H4 (cell line): ENCODE results near the gene UFD1. TPM values are rescaled to one million over a fixed set of nuclear protein-coding genes. Genes with fewer than 3 reads are reported as not detected.
A peak's percentile ranks its signal among the peaks of the same experiment; 100 is the strongest.

Source experiments
- DNase-seq: peaks from one replicate; pipeline ENCODE4 v3.0.0-alpha.2; 2015; ENCODE audit warnings: low spot score
- total RNA-seq: library from RNA; depleted of rRNA; stranded (reverse); fragments of >200 nt; shearing (Covaris generic); gene quantifications from 2 replicates; pipeline ENCODE4 v1.2.3, GENCODE V29; 2014

UFD1 gene
- total RNA-seq, 1 experiment from 2014 or later: 71.1 TPM

DNA sequence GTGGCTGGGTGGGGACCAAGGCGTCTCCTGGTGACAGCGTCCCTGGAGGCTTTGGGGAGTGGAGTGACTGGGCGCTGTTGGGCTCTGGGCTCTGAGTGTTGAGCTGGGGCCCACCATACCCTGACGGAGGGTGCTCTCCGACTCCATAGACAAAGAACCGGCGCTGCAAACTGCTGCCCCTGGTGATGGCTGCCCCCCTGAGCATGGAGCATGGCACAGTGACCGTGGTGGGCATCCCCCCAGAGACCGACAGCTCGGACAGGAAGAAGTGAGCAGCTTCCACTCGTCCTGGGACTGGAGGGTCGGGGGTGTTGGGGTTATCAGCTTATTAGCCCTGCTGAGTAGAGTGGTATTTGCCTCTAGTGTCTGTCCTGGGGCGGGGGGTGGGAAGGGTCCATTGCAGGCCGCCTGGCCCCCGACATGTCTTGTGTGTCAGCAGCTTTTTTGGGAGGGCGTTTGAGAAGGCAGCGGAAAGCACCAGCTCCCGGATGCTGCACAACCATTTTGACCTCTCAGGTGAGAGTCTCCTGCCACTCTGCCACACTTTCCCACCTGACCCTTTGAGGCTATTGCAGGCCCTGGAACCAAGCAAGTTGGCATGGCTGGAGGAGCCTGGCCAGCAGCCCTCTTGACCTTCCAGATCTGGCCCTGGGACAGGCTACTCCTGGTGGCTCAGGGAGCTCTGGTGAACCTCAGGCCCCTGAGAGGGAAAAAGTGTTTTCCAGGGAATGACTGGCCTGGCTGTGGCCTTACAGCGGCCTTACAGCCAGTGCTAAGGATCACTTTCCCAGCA is 37.6 kb upstream of the UFD1 start:
- no peak for DNase-seq

DNA sequence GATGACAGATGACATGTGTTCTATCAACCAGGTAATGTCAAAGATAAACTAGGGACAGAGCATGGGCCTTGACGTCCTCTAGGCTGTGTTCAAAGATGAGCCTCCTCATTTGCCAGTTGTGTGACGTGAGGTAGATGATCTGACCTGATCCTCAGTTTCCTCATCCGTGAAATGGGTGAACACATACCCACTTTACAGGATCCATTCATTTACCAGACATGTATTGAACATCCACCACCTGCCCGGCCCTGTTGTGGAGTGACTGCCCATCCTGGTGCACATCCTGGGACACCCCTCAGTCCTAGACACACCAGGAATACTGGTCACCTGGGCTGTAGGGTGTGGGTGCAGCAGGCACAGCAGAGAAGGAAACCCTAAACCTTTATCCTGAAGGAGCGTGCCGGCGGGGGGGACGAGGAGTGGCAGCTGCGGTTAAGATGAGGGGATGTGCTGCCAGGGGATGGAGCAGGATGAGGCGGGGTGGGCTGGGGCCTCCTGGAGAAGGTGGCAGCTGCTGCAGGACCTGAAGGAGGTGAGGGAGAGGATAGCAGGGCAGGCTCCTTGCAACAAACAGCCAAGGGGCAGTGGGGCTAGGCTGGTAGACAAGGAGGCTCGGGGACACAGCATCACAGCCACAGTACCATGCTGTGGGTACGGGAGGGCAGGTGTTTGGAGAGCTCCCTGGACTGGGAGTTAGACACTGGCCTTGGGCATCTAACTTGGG is 36.8 kb upstream of the UFD1 start:
- DNase-seq: no peak

DNA sequence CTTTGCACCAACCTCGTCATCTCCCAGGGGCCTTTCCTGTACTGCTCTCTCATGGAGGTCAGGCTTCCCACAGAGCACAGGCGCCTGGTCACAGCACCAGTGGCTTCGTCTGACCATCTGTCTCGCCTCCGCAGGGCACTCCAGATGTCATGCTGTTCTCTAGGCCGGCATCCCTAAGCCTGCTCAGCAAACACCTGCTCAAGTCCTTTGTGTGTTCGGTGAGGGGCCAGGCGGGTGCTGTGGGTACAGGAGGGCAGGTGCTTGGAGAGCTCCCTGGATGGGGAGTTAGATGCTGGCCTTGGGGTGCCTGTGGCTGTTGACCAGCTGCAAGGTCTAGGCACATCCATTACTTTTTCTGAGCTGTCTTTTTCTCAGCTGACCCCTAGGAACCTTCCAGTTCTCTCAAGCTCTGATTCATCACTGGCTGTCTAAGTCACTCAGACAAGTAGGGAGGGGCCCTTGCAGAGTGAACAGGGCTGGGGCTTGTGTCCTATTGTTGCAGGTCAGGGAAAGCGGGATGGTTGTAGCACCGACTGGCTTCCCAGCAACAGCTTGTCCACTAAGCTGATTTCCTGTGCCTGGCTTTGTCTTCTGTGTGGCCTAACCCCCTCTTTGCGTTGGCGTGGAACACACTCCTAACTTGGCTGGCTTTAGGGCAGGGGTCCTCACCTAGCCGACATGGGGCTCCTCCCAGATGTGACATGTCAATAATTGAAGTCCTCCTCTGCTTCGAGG is 36.0 kb upstream of the UFD1 start:
- no peak for DNase-seq

DNA sequence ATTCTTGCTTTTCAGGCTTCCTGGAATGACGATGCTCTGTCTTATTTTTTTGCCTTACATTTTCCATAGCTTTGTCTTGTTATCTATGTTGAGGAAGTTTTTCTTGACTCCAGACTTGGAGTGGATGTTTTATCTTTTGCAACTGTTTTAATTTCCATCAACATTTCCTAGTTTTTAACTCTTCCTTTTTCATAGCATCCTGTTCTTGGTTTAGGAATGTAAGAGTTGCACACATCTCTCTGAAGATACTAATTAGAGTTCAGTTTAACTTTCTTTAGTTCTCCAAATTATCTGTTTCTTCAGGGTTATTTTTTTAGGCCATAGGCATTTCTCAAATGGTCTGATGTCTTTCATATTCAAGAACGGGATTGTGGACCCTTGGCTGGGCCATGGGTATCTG is 34.8 kb upstream of the UFD1 start:
- no peak for DNase-seq

DNA sequence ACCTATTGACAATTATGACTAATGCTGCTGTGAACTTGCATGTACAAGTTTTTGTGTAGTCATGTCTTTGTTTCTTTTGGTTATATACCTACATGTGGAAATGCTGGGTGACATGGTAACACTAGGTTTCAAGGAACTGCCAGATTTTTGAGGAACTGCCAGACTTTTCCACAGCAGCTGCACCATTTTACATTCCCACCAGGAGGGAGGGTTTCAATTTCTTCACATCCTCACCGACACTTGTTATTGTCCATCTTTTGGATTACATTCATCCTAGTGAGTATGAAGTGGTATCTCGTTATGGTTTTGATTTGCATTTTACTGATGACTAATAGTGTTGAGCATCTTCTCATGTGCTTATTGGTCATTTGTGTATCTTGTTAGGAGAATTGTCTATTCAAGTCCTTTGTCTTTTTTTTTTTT is 31.9 kb upstream of the UFD1 start:
- DNase-seq: no peak

DNA sequence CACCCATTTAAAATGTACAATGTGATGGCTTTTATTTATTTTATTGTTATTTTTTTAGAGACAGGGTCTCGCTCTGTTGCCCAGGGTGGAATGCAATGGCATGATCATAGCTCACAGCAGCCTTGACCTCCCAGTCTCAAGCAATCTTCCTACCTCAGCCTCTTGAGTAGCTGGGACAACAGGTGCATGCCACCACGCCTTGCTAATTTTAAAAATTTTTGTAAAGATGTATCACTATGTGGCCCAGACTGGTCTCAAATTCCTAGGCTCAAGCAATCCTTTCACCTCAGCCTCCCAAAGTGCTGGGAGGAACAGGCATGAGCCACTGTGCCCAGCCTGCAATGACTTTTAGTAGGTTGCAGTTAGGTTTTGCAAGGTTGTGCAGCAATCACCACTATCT is 30.9 kb upstream of the UFD1 start:
- DNase-seq: no peak

DNA sequence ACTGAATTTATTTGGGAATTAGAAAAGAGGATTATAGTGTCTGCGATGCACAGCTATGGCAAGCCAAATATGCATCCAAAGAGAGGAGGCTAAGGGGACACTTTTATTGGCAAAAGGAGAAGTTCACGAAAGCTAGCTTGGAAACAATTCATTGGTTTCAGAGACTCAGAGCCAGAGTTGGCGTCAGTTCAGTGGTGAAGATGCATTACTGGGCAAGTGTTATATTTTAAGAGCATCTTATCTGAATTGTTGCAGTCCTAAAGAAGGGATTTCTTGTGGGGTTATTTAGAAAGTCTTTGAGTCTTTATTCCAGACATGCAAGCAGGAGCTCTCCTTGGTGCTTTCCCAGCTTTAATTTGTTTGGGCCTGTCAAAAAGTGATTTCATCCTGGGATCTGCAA is 30.2 kb upstream of the UFD1 start:
- no peak for DNase-seq

DNA sequence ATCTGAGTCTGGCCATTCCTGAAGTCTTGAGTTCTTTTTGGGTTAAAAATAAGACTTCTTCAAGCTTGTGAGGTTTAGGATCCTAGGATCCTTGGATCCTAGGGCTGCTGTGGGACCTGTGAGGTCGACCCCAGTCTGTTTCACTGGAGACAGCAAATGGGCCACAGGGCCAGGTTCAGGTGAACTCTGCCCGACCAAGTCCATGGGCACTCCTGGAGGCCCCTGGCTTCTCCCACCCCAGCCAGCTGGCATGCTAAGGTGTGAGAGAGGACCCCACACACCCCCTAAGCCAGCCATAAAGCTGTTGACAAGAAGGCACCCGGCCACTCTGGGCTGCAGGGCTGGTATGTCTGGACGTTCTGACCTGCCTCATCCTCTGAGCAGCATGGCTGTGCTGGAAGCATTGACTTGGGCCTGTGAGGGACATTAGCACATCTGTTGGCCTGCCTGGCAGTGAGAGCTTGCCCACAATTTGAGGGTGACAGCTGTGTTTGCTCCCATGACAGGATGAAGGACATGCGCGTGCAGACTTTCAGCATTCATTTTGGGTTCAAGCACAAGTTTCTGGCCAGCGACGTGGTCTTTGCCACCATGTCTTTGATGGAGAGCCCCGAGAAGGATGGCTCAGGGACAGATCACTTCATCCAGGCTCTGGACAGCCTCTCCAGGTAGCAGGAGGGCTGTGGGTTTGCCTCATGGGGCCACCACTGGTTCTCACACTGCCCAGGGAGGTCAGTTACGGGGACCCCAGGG is 29.2 kb upstream of the UFD1 start:
- DNase-seq: no peak

DNA sequence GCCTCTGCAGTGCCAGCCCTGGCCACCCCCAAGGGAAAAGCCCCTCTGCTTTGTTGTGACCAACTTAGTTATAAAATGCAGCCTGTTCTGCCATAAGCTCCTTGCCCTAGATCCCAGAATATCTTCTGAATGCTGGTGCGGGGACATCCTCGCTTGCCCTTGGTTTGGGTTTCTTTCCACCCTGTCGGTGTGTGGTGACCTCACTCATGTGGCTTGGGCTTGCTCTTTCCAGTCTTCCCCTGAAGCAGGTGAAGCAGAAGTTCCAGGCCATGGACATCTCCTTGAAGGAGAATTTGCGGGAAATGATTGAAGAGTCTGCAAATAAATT is 28.5 kb upstream of the UFD1 start:
- no peak for DNase-seq

DNA sequence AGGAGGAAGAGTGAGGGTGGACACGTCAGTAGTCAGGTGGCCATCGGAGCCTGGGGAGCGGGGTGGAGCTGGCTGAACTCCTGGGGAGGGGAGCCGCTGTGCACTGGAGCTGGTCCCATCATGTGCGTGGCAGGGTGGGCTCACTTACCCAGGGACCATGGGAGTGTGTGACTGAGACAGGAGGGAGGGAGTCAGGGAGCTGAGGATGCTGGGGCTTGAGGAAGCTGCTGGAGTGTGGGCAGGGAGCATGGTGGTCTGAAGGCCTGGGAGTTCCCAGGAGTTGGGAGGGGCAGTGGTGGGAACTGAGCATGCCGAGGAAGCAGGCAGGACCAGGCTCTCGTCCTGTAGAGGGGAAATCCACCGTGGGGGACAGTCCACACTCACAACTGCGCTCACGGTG is 27.2 kb upstream of the UFD1 start:
- no peak for DNase-seq

DNA sequence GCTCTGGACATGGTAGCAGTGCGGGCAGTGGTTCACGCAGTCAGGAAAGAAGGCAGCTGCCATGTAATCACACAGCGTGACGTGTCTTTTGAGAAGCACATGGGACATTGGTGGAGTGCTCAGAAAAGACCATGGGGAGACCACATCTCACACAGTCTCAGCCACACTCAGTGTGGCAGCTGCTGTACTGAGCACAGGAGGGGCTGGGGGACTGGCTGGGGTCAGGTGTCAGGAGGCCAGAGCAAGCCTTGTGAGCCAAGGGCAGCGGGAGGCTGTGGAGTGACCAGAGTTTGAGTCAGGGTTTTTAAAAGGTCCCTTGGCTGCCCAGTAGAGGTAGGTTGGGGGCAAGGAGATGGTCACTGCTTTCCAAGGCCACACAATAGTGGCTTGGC is 26.7 kb upstream of the UFD1 start:
- no peak for DNase-seq

DNA sequence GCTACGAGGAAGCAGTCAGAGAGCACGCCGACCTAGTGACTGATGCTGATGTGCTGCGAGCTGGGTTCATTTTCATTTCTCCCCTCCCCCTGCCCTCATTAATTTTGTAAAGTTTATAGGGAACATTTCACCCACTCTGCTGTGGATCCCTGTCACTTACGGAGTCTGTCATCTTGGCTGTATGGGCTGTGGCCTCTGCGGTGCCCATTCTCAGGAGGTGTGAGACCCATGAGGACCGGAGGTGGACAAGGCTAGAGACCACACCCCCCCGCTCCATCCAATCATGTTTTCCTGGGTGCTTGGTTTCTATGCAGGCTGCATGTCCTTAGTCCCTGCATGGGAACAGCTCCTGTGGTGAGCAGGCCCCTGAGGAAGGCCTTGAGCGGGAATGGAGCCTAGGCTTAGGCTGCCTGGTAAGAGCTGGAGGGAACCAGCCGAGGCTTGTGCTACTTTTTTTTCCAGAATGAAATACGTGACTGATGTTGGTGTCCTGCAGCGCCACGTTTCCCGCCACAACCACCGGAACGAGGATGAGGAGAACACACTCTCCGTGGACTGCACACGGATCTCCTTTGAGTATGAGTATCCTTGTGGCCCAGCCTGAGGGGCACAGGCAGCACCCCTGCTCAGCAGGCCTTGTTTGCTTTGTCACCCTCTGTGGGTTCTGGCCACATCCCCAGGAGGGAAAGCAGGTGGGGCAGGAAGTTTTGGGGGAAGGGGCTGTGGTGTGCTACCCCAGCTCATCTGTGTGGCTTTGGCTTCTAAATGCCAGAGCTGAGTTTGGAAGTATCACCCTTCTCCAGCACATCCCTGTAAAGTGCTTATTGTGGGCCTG is 26.1 kb upstream of the UFD1 start:
- no peak for DNase-seq

DNA sequence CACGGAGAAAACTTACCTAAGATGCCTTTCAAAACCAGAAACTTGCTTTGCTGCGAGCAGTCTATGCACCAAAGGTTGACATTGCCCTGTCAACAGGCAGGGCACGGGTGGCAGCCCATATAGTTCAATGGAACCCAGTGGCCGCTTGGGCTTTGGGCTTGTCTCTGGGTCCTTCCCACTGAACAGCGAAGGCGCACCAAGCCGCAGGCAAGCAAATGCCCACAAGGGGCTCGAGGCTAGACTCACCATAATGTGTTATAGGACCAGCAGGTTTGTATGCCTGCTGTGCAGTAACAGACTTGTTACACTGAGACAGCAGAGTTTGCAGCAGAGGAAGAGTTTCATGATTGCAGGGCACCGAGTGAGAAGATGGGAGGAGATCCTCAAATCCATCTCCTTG is 24.9 kb upstream of the UFD1 start:
- no peak for DNase-seq

DNA sequence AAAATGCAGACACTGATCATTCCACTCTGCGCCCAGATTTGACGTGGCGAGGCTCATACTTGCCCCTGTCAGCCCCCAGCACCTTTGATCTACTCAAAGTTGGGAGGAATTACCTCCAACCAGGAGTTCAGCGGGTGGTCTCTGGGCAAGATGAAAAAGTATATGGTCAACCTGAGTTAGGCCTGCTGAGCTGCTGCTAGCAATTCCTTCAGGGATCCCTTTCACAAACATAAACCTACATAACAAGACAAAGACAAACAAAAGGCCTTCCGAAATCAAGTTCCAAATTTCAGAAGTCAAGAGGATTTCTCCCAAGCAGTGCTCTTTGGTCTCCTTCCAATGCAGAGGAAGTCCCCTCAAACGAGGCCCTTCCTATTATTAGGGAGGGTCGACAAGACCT is 24.4 kb upstream of the UFD1 start:
- DNase-seq: no peak

DNA sequence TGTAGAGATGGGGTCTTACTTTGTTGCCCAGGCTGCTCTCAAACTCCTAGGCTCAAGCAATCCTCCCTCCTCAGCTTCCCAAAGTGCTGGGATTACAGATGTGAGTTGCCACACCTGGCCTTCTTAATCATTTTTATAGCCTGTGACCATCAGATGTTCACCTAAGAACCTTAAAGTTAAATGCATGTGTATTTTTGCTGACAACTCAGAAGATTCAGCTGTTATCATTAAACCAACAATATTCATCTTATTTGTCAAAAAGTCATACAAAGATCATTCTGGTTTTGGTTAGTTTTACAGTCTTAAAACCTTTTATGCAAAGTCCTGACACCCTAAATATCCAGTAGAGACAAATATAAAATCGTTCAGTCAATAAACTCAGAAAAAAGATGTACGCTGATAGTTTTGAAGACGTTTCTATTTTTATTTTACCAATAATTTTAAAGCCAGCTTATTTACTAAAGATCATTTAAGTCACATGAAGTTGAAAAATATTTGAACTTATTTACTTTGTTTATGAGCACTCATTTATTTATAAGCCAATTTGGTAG is 23.0 kb upstream of the UFD1 start:
- DNase-seq: no peak

DNA sequence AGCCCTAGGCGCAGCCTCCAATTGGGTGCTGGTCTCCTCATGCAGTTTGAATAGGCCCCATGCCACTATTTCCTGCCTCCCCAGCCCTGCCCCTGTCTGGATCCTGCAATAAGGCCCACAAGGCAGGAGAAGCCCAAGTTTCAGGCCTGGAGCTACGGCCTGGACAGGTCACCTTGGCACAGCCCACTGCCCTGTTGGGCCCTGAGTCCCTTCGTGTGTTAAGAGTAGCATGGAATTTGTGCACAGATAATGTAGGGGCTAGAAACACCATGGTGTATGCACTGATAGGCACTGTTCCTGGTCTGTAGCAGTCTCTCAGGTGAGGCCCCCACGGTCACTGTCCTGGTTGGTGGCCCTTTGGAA is 20.9 kb upstream of the UFD1 start:
- DNase-seq: no peak

DNA sequence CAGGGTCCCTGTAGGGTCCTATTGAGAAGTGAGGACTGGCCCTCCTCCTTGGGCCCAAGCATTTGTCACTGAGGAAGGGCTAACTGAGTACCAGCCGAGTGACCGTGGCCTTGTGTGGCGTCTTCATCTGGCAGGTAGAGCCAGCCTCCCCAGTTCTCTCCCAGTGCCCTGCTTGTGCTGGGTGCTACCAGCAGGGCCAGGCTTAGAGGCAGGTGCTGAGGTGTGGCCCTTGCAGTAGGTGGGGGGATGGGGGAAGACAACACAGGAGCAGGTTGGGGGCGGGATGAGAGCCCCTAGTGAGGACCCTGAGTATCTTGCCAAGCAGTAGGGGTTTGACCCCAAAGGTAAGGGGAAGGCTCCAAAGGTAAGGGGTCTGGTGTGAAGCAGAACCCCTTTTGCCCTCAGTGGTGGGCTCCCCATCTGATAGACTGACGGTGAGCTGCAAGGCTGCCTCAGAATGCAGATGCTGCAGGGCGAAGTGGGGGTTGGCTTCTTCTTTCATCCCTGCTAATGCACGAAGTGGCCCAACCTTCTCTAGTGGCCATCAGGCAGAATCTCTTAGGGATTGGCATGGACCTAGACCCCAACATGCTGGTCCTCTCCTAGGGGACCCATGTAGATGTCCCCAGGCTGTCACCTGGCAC is 20.4 kb upstream of the UFD1 start:
- no peak for DNase-seq

DNA sequence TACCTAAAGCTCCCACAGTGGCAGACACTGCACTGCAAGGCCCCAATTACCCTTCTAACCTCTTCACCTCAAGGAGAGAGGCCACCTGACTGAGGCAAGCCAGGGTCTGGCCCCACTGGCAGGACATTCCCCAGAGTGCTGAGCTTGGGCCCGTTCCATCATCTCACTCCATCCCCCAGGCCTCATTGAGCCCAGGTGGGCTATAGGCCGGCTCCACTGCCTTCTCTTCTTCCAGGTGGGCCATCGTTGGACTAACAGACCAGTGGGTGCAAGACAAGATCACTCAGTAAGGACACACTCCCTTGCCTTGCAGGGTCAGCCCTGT is 19.8 kb upstream of the UFD1 start:
- no peak for DNase-seq

DNA sequence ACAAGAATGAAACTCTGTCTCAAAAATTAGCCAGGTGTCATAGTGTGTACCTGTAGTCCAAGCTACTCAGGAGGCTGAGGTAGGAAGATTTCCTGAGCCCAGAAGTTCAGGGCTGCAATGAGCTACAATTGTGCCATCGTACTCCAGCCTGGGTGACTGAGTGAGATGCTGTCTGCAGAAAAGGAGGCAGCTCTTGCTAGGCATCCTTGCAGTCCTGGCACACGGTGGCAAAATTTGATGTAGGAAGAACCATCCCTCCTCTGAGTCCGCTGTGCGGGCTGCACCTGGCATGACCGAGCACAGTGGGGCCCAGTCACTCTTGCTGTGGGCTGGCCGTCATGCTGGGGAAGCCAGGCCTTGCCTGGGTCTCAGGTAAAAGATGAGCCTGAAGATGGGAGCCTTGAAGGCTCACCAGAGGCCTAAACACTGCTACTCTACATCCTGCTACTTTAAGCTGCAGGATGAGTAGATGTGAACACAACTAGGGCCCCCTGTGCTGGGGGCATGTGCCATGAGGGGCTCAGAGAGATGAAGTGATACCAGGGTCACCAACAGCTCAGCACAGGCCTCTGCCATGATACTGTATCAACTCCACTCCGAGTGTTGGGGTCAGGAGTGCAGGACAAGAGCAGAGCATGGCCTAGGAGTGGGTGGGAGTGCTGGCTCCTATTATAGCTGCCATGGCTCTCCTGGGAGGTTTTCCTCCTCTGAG is 19.3 kb upstream of the UFD1 start:
- DNase-seq: no peak

DNA sequence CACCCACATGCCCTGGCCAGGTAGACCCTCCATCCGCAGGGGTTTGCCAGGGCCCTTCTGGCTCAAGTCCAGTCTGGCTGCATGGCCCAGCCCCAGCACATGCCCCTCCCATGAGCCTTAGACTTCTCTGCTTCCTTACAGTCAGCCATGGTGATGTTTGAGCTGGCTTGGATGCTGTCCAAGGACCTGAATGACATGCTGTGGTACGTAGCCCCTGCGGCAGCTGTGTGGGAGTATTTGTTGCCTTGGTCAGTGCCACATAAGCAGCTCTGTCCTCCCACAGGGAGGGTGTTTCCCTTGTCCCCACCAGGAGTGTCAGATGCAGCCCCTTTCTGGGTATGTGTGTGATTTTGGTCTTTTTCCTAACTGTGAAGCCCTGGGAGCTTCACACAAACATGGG is 18.3 kb upstream of the UFD1 start:
- peak; percentile 16 for DNase-seq
